PC-3 (cell line): Measurements from ENCODE around the gene NHS. TPM values are rescaled to one million over a fixed set of nuclear protein-coding genes. Genes with fewer than 3 reads are reported as not detected.

Experiments used
- ATAC-seq: fragments of 200-7000 bp; cut with Tn5 transposase; 2 replicates; pipeline ENCODE4 v1.9.1; 2020; ENCODE audit warnings: mild to moderate bottlenecking, moderate library complexity
- BruUV-seq: library from RNA; stranded (reverse); fragments of 400-500 nt; replicated peaks from 2 replicates; lab custom pipeline; 2021; lab: Mats Ljungman, UMichigan
- CTCF ChIA-PET: fragments of 300-600 bp; sonication (Branson Sonifier 250); formaldehyde crosslinking; loops from one replicate; lab custom pipeline; 2022; ENCODE audit warnings: antibody characterized with exemption; lab: Charles Lee
- POLR2A ChIA-PET: fragments of 300-600 bp; sonication (Branson Sonifier 250); formaldehyde crosslinking; loops from one replicate; lab custom pipeline; 2022; ENCODE audit warnings: antibody characterized with exemption; ENCODE audit not compliant: unreplicated experiment; lab: Charles Lee
- DNase-seq: peaks from one replicate; pipeline ENCODE4 v3.0.0-alpha.2; 2015
- H2AFZ ChIP-seq: fragments of 300-600 bp; sonication (generic); 2 replicates; pipeline ENCODE4 v1.6.0; 2016; ENCODE audit warnings: antibody characterized with exemption, low read length
- H3F3A ChIP-seq: fragments of 300-600 bp; sonication (generic); one replicate; pipeline ENCODE4 v1.6.0; 2017; ENCODE audit warnings: antibody characterized with exemption, low read length, control low read depth, mild to moderate bottlenecking; ENCODE audit not compliant: unreplicated experiment
- H3K27ac ChIP-seq: fragments of 300-600 bp; sonication (generic); 2 replicates; pipeline ENCODE4 v1.5.1; 2016; ENCODE audit warnings: mild to moderate bottlenecking, low read length
- H3K27me3 ChIP-seq: fragments of 300-600 bp; sonication (generic); 2 replicates; pipeline ENCODE4 v1.6.1; 2016; ENCODE audit warnings: low read length, mixed read lengths
- H3K36me3 ChIP-seq: fragments of 300-600 bp; sonication (generic); 2 replicates; pipeline ENCODE4 v1.6.1; 2016; ENCODE audit warnings: low read depth, mixed run types, low read length, mixed read lengths
- H3K4me1 ChIP-seq: fragments of 300-600 bp; sonication (generic); 2 replicates; pipeline ENCODE4 v1.5.1; 2016; ENCODE audit warnings: low read length; ENCODE audit not compliant: insufficient read depth
- H3K4me2 ChIP-seq: fragments of 300-600 bp; sonication (generic); 2 replicates; pipeline ENCODE4 v1.6.0; 2016; ENCODE audit warnings: low read length
- H3K4me3 ChIP-seq: fragments of 300-600 bp; sonication (generic); 2 replicates; pipeline ENCODE4 v1.5.1; 2016; ENCODE audit warnings: mild to moderate bottlenecking, low read length, mixed read lengths
- H3K79me2 ChIP-seq: fragments of 300-600 bp; sonication (generic); 2 replicates; pipeline ENCODE4 v1.6.1; 2017; ENCODE audit warnings: low read length, mixed read lengths
- H3K9ac ChIP-seq: fragments of 300-600 bp; sonication (generic); 2 replicates; pipeline ENCODE4 v1.6.0; 2016; ENCODE audit warnings: mild to moderate bottlenecking, low read length
- H3K9me2 ChIP-seq: fragments of 300-600 bp; sonication (generic); replicated peaks from 2 replicates; pipeline ENCODE4 v1.6.1; 2016; ENCODE audit warnings: mixed run types, low read length, mixed read lengths
- H3K9me3 ChIP-seq: fragments of 300-600 bp; sonication (generic); 2 replicates; pipeline ENCODE4 v1.6.1; 2016; ENCODE audit warnings: low read length, mixed read lengths
- H4K20me1 ChIP-seq: fragments of 300-600 bp; sonication (generic); 2 replicates; pipeline ENCODE4 v1.6.1; 2016; ENCODE audit warnings: low read length, mixed read lengths
- EZH2 ChIP-seq: fragments of 300-600 bp; sonication (generic); IDR thresholded peaks from one replicate; pipeline ENCODE4 v1.6.1; 2017; ENCODE audit warnings: antibody characterized with exemption, mild to moderate bottlenecking, low read length; ENCODE audit not compliant: unreplicated experiment
- EZH2phosphoT487 ChIP-seq: fragments of 300-600 bp; sonication (generic); IDR thresholded peaks from 2 replicates; pipeline ENCODE4 v1.6.1; 2018; ENCODE audit warnings: mild to moderate bottlenecking, antibody characterized with exemption, low read length, borderline replicate concordance
- intact Hi-C: fragments of 100-400 bp; cut with micrococcal nuclease; formaldehyde crosslinking; loops from 2 replicates; pipeline ENCODE4 v1.9.0; 2023
- total RNA-seq: library from RNA; depleted of rRNA; stranded (reverse); fragments of >200 nt; gene quantifications from 2 replicates; pipeline ENCODE4 v1.2.3, GENCODE V29; 2014
- TF ChIP-seq, protein P1 (sequence below): fragments of 300-600 bp; sonication (generic); conservative IDR thresholded peaks from 2 replicates; pipeline ENCODE4 v1.5.1; 2017; ENCODE audit warnings: antibody characterized with exemption, low read depth, mild to moderate bottlenecking, low read length

NHS gene
- total RNA-seq, 1 experiment from 2014 or later = 4.9 TPM

DNA sequence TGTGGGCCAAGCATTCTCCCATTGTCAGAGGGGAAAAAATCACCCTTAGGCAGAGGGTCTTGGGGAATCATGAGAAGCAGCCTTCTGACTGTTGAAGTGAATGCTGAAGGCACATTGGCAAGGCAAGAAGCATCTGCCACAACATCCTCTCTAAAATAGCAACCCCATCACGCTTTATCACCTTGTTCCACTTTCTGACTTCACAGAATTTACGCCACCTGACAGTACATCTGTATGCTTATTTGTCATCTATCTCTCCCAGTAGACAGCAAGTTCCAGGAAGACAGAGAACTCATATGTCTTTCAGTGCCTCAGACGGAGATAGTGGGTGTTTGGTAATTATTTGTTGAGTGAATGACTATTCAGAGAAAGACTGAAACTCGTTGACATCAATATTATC, 293.9 kb downstream of the NHS start:
- POLR2A ChIA-PET = no interaction called here
- no TSS peak for BruUV-seq
- no peaks in the 10 kb centered on the region for H3K9me2 ChIP-seq

GRCh38 chrX:17669458-17669857, 294.5 kb downstream of the NHS start:
- Histone ChIP-seq H3K27ac (no peak overlapping the region), H3K79me2 (no peaks in the 10 kb centered on the region), H3K4me3 (no peak overlapping the region), H3K9me2 (no peaks in the 10 kb centered on the region), H3K36me3 (no peaks in the 10 kb centered on the region), H3K9me3 (no peaks in the 10 kb centered on the region), H4K20me1 (no peaks in the 10 kb centered on the region), H3F3A (no peaks in the 10 kb centered on the region), H3K4me2 (no peak overlapping the region), H3K4me1 (no peaks in the 10 kb centered on the region), H3K27me3 (no peaks in the 10 kb centered on the region), H3K9ac (no peak overlapping the region), H2AFZ (no peak overlapping the region)
- ATAC-seq (no peak), DNase-seq (no peak)
- POLR2A ChIA-PET = no interaction called here
- no TSS peak for BruUV-seq
- CTCF ChIA-PET = no interaction called here
- intact Hi-C loops = no loop called here
- no peak for TF ChIP-seq EZH2
- TF ChIP-seq EZH2phosphoT487 = no peak
- TF ChIP-seq, protein P1, sequence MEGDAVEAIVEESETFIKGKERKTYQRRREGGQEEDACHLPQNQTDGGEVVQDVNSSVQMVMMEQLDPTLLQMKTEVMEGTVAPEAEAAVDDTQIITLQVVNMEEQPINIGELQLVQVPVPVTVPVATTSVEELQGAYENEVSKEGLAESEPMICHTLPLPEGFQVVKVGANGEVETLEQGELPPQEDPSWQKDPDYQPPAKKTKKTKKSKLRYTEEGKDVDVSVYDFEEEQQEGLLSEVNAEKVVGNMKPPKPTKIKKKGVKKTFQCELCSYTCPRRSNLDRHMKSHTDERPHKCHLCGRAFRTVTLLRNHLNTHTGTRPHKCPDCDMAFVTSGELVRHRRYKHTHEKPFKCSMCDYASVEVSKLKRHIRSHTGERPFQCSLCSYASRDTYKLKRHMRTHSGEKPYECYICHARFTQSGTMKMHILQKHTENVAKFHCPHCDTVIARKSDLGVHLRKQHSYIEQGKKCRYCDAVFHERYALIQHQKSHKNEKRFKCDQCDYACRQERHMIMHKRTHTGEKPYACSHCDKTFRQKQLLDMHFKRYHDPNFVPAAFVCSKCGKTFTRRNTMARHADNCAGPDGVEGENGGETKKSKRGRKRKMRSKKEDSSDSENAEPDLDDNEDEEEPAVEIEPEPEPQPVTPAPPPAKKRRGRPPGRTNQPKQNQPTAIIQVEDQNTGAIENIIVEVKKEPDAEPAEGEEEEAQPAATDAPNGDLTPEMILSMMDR = no peak; the same call in 1 of the 2 replicates

More for the DNA sequence above, 293.9 kb downstream of the NHS start:
- DNase-seq (no peak), ATAC-seq (no peak)
- Histone ChIP-seq H3K27ac (no peak overlapping the region), H3K4me3 (no peak overlapping the region), H3K79me2 (no peaks in the 10 kb centered on the region), H2AFZ (no peak overlapping the region), H3K9me3 (no peaks in the 10 kb centered on the region), H3K27me3 (no peaks in the 10 kb centered on the region), H3F3A (no peaks in the 10 kb centered on the region), H3K4me2 (no peak overlapping the region), H4K20me1 (no peaks in the 10 kb centered on the region), H3K4me1 (no peaks in the 10 kb centered on the region), H3K36me3 (no peaks in the 10 kb centered on the region), H3K9ac (no peak overlapping the region)
- no peak for TF ChIP-seq EZH2phosphoT487
- TF ChIP-seq, protein P1 = no peak
- TF ChIP-seq EZH2 = no peak
- intact Hi-C loops = no loop called here
- CTCF ChIA-PET = no interaction called here

GRCh38 chrX:17669891-17670290, 294.9 kb downstream of the NHS start:
- Histone ChIP-seq H3K36me3 (no peaks in the 10 kb centered on the region), H2AFZ (no peak overlapping the region), H3K4me2 (no peak overlapping the region), H3K4me1 (no peaks in the 10 kb centered on the region), H3K27ac (no peak overlapping the region), H3K9me2 (no peaks in the 10 kb centered on the region), H3K79me2 (no peaks in the 10 kb centered on the region), H3F3A (no peaks in the 10 kb centered on the region), H3K4me3 (no peak overlapping the region), H3K27me3 (no peaks in the 10 kb centered on the region), H4K20me1 (no peaks in the 10 kb centered on the region), H3K9me3 (no peaks in the 10 kb centered on the region), H3K9ac (no peak overlapping the region)
- no peak for TF ChIP-seq EZH2phosphoT487
- TF ChIP-seq EZH2 = no peak
- TF ChIP-seq, protein P1 = no peak
- ChIA-PET POLR2A (no interaction called here), CTCF (no interaction called here)
- no TSS peak for BruUV-seq
- ATAC-seq = no peak
- no peak for DNase-seq
- intact Hi-C loops = no loop called here
